ENCODE data around the gene ANKRD12. TPM values are rescaled to one million over a fixed set of nuclear protein-coding genes. Genes with fewer than 3 reads are reported as not detected.

Gene ANKRD12
- total RNA-seq, 1 donor from 2014 or later, result 11.4 TPM

GRCh38 chr18:9243029-9243428 is 106.4 kb downstream of the ANKRD12 start:
- Histone ChIP-seq H3K36me3 (peaks cover 13 to 55% of the 10 kb centered on the region in 2 donors), H3K9me3 (no peaks in the 10 kb centered on the region), H3K27ac (no peak overlapping the region), H3K4me3 (no peak overlapping the region), H3K27me3 (no peaks in the 10 kb centered on the region), H3K4me1 (no peaks in the 10 kb centered on the region)
- no peak for DNase-seq (ENCODE audit: low spot score in 2 of 2)
- intact Hi-C loops (cut with DNase I), result no loop called here
- no peak for TF ChIP-seq CTCF (IDR thresholded peaks at IDR 0.05)

- DNase-seq (ENCODE audit: low spot score in 2 of 2), result no peak
- intact Hi-C loops (cut with DNase I), result no loop called here
- Histone ChIP-seq H3K9me3 (no peaks in the 10 kb centered on the region), H3K36me3 (peaks cover 13 to 57% of the 10 kb centered on the region in 2 donors), H3K27me3 (no peaks in the 10 kb centered on the region), H3K27ac (no peak overlapping the region), H3K4me1 (no peaks in the 10 kb centered on the region), H3K4me3 (no peak overlapping the region)
- TF ChIP-seq CTCF (IDR thresholded peaks at IDR 0.05), result no peak
These were observed 107.8 kb downstream of the ANKRD12 start for GRCh38 chr18:9244376-9244775.

- no peaks in the 10 kb centered on the region for H3K27me3 ChIP-seq
- no peak overlapping the region for H3K4me3 ChIP-seq
- no peak for DNase-seq (ENCODE audit: low spot score in 2 of 2)
- H3K36me3 ChIP-seq, result peaks cover 13 to 74% of the 10 kb centered on the region in 2 donors
- intact Hi-C loops (cut with DNase I), result no loop called here
- no peak for TF ChIP-seq CTCF (IDR thresholded peaks at IDR 0.05)
- peaks cover 0 to 5% of the 10 kb centered on the region in 2 donors for H3K9me3 ChIP-seq
- H3K4me1 ChIP-seq, result no peaks in the 10 kb centered on the region
- H3K27ac ChIP-seq, result no peak overlapping the region
These were observed 112.1 kb downstream of the ANKRD12 start for GRCh38 chr18:9248661-9249060.

- peaks cover 0 to 5% of the 10 kb centered on the region in 2 donors for H3K9me3 ChIP-seq
- H3K4me3 ChIP-seq, result no peak overlapping the region
- peaks cover 9 to 79% of the 10 kb centered on the region in 2 donors for H3K36me3 ChIP-seq
- no peaks in the 10 kb centered on the region for H3K4me1 ChIP-seq
- intact Hi-C loops (cut with DNase I), result no loop called here
- no peak for TF ChIP-seq CTCF (IDR thresholded peaks at IDR 0.05)
- no peak for DNase-seq (ENCODE audit: low spot score in 2 of 2)
- no peaks in the 10 kb centered on the region for H3K27me3 ChIP-seq
- no peak overlapping the region for H3K27ac ChIP-seq
These were observed 112.7 kb downstream of the ANKRD12 start for GRCh38 chr18:9249254-9249653.

- intact Hi-C loops (cut with DNase I), result no loop called here
- TF ChIP-seq CTCF (IDR thresholded peaks at IDR 0.05), result no peak
- no peak overlapping the region for H3K27ac ChIP-seq
- H3K36me3 ChIP-seq, result peaks cover 0 to 42% of the 10 kb centered on the region in 2 donors
- H3K4me1 ChIP-seq, result no peaks in the 10 kb centered on the region
- H3K9me3 ChIP-seq, result peaks cover 0 to 23% of the 10 kb centered on the region in 2 donors
- H3K4me3 ChIP-seq, result no peak overlapping the region
- H3K27me3 ChIP-seq, result no peaks in the 10 kb centered on the region
- DNase-seq (ENCODE audit: low spot score in 2 of 2), result no peak
These were observed 122.6 kb downstream of the ANKRD12 start for GRCh38 chr18:9259173-9259572.

Data from ascending aorta (tissue), 2 donors.